GM12872 (cell line): ENCODE data around the gene RBM33.

Experiments used
- CTCF ChIP-seq: IDR thresholded peaks from 3 replicates; pipeline ENCODE4 v1.5.1; 2011; ENCODE audit warnings: low read depth, mild to moderate bottlenecking, low read length, moderate library complexity; ENCODE audit not compliant: insufficient read depth

The RBM33 gene

GRCh38 chr7:155701972-155702544 lies 57.6 kb downstream of the RBM33 start:
- no peak for TF ChIP-seq CTCF

- TF ChIP-seq CTCF = no peak
Measured at GRCh38 chr7:155702616-155703015, 58.2 kb downstream of the RBM33 start.

GRCh38 chr7:155705623-155706360 lies 61.3 kb downstream of the RBM33 start:
- no peak for TF ChIP-seq CTCF

DNA sequence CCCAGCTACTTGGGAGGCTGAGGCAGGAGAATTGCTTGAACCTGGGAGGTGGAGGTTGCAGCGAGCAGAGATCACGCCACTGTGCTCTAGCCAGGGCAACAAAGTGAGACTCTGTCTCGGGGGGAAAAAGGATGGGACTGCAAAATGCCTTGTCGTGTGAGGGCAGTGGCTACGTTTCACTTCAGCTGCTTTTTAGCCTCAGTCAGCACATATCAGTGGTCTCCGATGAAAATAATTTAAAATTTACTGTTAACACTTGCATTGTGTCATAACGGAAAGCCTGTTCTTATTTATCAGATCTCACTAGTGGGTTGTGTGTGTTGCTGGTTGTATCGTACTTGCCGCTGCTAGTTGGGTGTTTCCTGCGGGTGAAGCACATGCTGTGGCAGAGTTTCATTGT lies 61.9 kb downstream of the RBM33 start:
- no peak for TF ChIP-seq CTCF

- no peak for TF ChIP-seq CTCF
Measured at GRCh38 chr7:155709453-155709852, 65.0 kb downstream of the RBM33 start.

GRCh38 chr7:155710031-155710430 lies 65.6 kb downstream of the RBM33 start:
- no peak for TF ChIP-seq CTCF

DNA sequence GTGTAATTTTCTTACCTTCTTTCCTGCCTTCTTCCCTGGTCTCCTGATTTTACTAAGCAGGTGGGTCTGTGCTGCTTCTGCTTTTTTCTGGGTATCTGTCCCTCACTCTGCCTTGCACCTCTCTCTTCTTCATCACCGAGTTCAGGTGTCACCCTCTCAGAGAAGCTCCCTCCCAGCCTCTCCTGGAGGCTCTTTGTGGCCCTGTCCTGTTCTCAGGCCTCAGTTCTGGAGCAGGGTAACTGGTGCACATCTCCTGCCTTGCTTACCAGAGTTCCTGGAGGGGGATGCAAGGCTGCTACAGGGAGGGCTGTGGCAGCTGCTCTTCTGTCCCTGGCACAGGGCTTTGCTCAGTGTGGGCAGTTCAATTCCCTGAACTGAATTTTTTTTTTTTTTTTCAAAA lies 66.1 kb downstream of the RBM33 start:
- TF ChIP-seq CTCF = no peak

DNA sequence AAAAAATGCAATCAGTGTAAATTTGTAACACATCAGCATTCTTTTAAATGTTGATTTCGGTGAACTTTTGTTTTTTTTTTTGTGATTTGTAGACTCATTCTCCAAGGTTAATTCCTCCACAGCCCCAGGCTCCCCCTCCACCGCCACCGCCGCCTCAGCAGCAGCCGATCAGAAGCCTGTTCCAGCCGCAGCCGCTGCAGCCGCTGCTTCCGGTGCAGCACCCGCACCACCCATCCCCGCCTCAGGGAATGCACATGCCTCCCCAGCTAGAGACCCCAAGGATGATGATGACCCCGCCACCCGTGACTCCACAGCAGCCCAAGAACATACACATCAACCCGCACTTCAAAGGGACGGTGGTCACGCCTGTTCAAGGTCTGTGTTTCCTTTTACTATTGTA lies 66.6 kb downstream of the RBM33 start:
- no peak for TF ChIP-seq CTCF
